Endothelial cell (in vitro differentiated cells): ENCODE data around the gene BBLN. TPM values are rescaled to one million over a fixed set of nuclear protein-coding genes. Genes with fewer than 3 reads are reported as not detected.

Experiments
- DNase-seq: peaks from one replicate; pipeline ENCODE4 v3.0.0; 2021; ENCODE audit warnings: low spot score
- H3K27ac Mint-ChIP-seq: one replicate; pipeline ENCODE4 v1.8.0; 2021; ENCODE audit warnings: mixed read lengths, inconsistent platforms; ENCODE audit not compliant: unreplicated experiment
- H3K27me3 Mint-ChIP-seq: one replicate; pipeline ENCODE4 v1.8.0; 2021; ENCODE audit warnings: mild to moderate bottlenecking, moderate library complexity, mixed read lengths, inconsistent platforms; ENCODE audit not compliant: unreplicated experiment
- H3K36me3 Mint-ChIP-seq: one replicate; pipeline ENCODE4 v1.8.0; 2021; ENCODE audit warnings: mild to moderate bottlenecking, low read depth, mixed read lengths, inconsistent platforms; ENCODE audit not compliant: unreplicated experiment
- H3K4me1 Mint-ChIP-seq: one replicate; pipeline ENCODE4 v1.8.0; 2021; ENCODE audit warnings: mild to moderate bottlenecking, mixed read lengths, inconsistent platforms; ENCODE audit not compliant: unreplicated experiment
- H3K4me3 Mint-ChIP-seq: one replicate; pipeline ENCODE4 v1.8.0; 2021; ENCODE audit warnings: mild to moderate bottlenecking, mixed read lengths, inconsistent platforms; ENCODE audit not compliant: unreplicated experiment
- H3K9me3 Mint-ChIP-seq: one replicate; pipeline ENCODE4 v1.8.0; 2021; ENCODE audit warnings: mixed read lengths, inconsistent platforms; ENCODE audit not compliant: unreplicated experiment
- CTCF ChIP-seq: fragments of 200-600 bp; sonication (generic); IDR thresholded peaks from one replicate; pipeline ENCODE4 v1.5.0; 2021; ENCODE audit warnings: antibody characterized with exemption; ENCODE audit not compliant: unreplicated experiment
- total RNA-seq: library from RNA; stranded (reverse); fragmentation: NEBNext Ultra II Directional; extraction: Animal tissue kit (Norgen Biotek cat#: 25700); gene quantifications from one replicate; pipeline ENCODE4 v1.2.1, GENCODE V29; 2021; ENCODE audit not compliant: unreplicated experiment

Gene BBLN
- total RNA-seq, 1 donor from 2014 or later: 62.1 TPM

- no peak for DNase-seq
- no peak for TF ChIP-seq CTCF
- H3K27me3 Mint-ChIP-seq: peaks cover 6% of the 10 kb centered on the region
- peaks cover 4% of the 10 kb centered on the region for H3K4me1 Mint-ChIP-seq
- H3K36me3 Mint-ChIP-seq: peaks cover 14% of the 10 kb centered on the region
- H3K9me3 Mint-ChIP-seq: no peaks in the 10 kb centered on the region
- no peak overlapping the region for H3K27ac Mint-ChIP-seq
- peak overlapping the region; percentile 82 for H3K4me3 Mint-ChIP-seq
These were observed 530 bp downstream of the BBLN start for GRCh38 chr9:128160603-128160987.

GRCh38 chr9:128161215-128161902 lies 1.3 kb downstream of the BBLN start:
- Mint-ChIP-seq H3K27ac (no peak overlapping the region), H3K36me3 (peaks cover 14% of the 10 kb centered on the region), H3K9me3 (no peaks in the 10 kb centered on the region), H3K27me3 (peaks cover 6% of the 10 kb centered on the region), H3K4me1 (peaks cover 4% of the 10 kb centered on the region), H3K4me3 (peak overlapping the region; percentile 82)
- no peak for DNase-seq
- TF ChIP-seq CTCF: no peak

GRCh38 chr9:128162215-128163026 lies 2.4 kb downstream of the BBLN start:
- no peaks in the 10 kb centered on the region for H3K9me3 Mint-ChIP-seq
- H3K36me3 Mint-ChIP-seq: peaks cover 21% of the 10 kb centered on the region
- H3K27me3 Mint-ChIP-seq: peaks cover 6% of the 10 kb centered on the region
- DNase-seq: no peak
- H3K4me1 Mint-ChIP-seq: peaks cover 4% of the 10 kb centered on the region
- TF ChIP-seq CTCF: no peak
- H3K4me3 Mint-ChIP-seq: peak overlapping the region; percentile 22
- peak overlapping the region; percentile 24 for H3K27ac Mint-ChIP-seq

GRCh38 chr9:128163027-128163515 lies 3.0 kb downstream of the BBLN start:
- Mint-ChIP-seq H3K36me3 (peaks cover 21% of the 10 kb centered on the region), H3K4me3 (no peak overlapping the region), H3K9me3 (no peaks in the 10 kb centered on the region), H3K4me1 (peaks cover 4% of the 10 kb centered on the region), H3K27me3 (peaks cover 6% of the 10 kb centered on the region), H3K27ac (no peak overlapping the region)
- DNase-seq: no peak
- TF ChIP-seq CTCF: no peak
